Lung (tissue), 12 donors: ENCODE measurements around the gene ASZ1. TPM values are rescaled to one million over a fixed set of nuclear protein-coding genes. Genes with fewer than 3 reads are reported as not detected.

Source experiments
- ATAC-seq: fragments of 200-7000 bp; cut with Tn5 transposase; one replicate; pipeline ENCODE4 v1.9.1; 2020; ENCODE audit warnings: moderate number of reproducible peaks; ENCODE audit not compliant: insufficient read depth, low FRiP score
- DNase-seq, 3 donors: peaks; one replicate each; pipeline ENCODE4 v3.0.0-alpha.2; 2013 to 2017
- H3K27ac ChIP-seq, 2 donors: one replicate each; pipeline ENCODE4 v1.5.1; 2013; ENCODE audit warnings: mild to moderate bottlenecking in 2 of 2, moderate library complexity in 2 of 2, control low read depth in 1 of 2, inconsistent platforms in 1 of 2, low read depth in 1 of 2, low read length in 1 of 2
- H3K27me3 ChIP-seq, 3 donors: one replicate each; pipeline ENCODE4 v1.5.1; 2013; ENCODE audit warnings: low read length in 2 of 3; ENCODE audit not compliant: control insufficient read depth in 3 of 3, insufficient read depth in 3 of 3
- H3K36me3 ChIP-seq, 4 donors: one replicate each; pipeline ENCODE4 v1.5.1; 2013; ENCODE audit warnings: low read length in 4 of 4, mild to moderate bottlenecking in 1 of 4, moderate library complexity in 1 of 4; ENCODE audit not compliant: control insufficient read depth in 4 of 4, insufficient read depth in 4 of 4
- H3K4me1 ChIP-seq, 5 donors: one replicate each; pipeline ENCODE4 v1.5.1; 2013; ENCODE audit warnings: low read length in 5 of 5, mild to moderate bottlenecking in 2 of 5, moderate library complexity in 1 of 5; ENCODE audit not compliant: control insufficient read depth in 5 of 5, insufficient read depth in 5 of 5
- H3K4me3 ChIP-seq: one replicate; pipeline ENCODE4 v1.5.1; 2013; ENCODE audit warnings: mild to moderate bottlenecking, control low read depth, moderate library complexity
- H3K9ac ChIP-seq, 2 donors: one replicate each; pipeline ENCODE4 v1.5.1; 2013; ENCODE audit warnings: low read length in 2 of 2, control low read depth in 1 of 2; ENCODE audit not compliant: insufficient read depth in 1 of 2
- H3K9me3 ChIP-seq, 4 donors: one replicate each; pipeline ENCODE4 v1.5.1; 2013; ENCODE audit warnings: low read length in 3 of 4, mild to moderate bottlenecking in 1 of 4, moderate library complexity in 1 of 4; ENCODE audit not compliant: control insufficient read depth in 4 of 4, insufficient read depth in 3 of 4
- WGBS, 2 donors: extraction: QIAGEN DNeasy Blood & Tissue Kit; methylation state at CpG; one replicate each; pipeline ENCODE4 v1.1.7; 2013; 5-methylcytosine and 5-hydroxymethylcytosine counted together
- polyA plus RNA-seq, 2 donors: library from polyadenylated mRNA; stranded (reverse); fragments of 200-250 nt; gene quantifications; one replicate each; pipeline ENCODE4 v1.2.1, GENCODE V29; 2013
- total RNA-seq, 2 donors: library from RNA; depleted of rRNA in 1 of 2; stranded (reverse); fragments of >200 nt in 1 of 2; gene quantifications; one replicate each; pipeline ENCODE4 v1.2.1, GENCODE V29; 2014 to 2021
- TF ChIP-seq, protein P1 (sequence below): IDR thresholded peaks from 2 replicates; pipeline ENCODE4 v1.5.1; 2012; ENCODE audit warnings: mild to moderate bottlenecking; ENCODE audit errors: control extremely low read depth, extremely low read depth
- donor health status: control.
- donor health status: control.
- donor health status: Bipolar disorder and iron deficiency.
- donor health status: healthy.
- donor health status: DM: yes; HTN: yes; CAD: no.

Gene ASZ1
- total and polyA plus RNA-seq, 4 donors = 0.05 to 0.40 (median 0.11) TPM

DNA sequence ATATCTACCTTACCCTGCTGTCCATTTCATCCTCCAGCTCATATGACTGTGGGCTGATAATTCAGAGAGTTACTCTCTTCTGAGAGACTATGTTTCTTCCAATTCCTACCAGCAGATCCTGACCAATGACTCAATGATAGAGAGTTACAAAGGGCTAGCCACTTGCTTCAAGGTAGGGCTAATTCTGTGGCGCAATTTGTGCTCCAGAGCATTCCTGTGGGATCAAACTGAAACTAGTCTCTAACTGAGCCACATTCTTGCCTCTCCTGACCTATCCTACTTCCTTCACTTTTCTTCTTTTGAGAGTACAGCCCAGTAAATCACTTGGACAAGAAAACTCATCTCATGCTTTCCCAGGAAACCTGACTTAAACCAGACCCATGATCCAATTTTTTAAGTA is 17.9 kb upstream of the ASZ1 start:
- H3K27ac ChIP-seq = no peak overlapping the region
- no peaks in the 10 kb centered on the region for H3K36me3 ChIP-seq
- TF ChIP-seq, protein P1, sequence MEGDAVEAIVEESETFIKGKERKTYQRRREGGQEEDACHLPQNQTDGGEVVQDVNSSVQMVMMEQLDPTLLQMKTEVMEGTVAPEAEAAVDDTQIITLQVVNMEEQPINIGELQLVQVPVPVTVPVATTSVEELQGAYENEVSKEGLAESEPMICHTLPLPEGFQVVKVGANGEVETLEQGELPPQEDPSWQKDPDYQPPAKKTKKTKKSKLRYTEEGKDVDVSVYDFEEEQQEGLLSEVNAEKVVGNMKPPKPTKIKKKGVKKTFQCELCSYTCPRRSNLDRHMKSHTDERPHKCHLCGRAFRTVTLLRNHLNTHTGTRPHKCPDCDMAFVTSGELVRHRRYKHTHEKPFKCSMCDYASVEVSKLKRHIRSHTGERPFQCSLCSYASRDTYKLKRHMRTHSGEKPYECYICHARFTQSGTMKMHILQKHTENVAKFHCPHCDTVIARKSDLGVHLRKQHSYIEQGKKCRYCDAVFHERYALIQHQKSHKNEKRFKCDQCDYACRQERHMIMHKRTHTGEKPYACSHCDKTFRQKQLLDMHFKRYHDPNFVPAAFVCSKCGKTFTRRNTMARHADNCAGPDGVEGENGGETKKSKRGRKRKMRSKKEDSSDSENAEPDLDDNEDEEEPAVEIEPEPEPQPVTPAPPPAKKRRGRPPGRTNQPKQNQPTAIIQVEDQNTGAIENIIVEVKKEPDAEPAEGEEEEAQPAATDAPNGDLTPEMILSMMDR = no peak
- 80 to 88% methylated on average over 1 of the region's 1 CpG for WGBS, 2 donors
- DNase-seq (no peak), ATAC-seq (no peak)
- H3K9ac ChIP-seq = no peak overlapping the region
- H3K27me3 ChIP-seq = no peaks in the 10 kb centered on the region
- H3K4me3 ChIP-seq = no peak overlapping the region
- no peaks in the 10 kb centered on the region for H3K4me1 ChIP-seq
- H3K9me3 ChIP-seq = peaks cover 0 to 6% (median 0%) of the 10 kb centered on the region in 4 donors

DNA sequence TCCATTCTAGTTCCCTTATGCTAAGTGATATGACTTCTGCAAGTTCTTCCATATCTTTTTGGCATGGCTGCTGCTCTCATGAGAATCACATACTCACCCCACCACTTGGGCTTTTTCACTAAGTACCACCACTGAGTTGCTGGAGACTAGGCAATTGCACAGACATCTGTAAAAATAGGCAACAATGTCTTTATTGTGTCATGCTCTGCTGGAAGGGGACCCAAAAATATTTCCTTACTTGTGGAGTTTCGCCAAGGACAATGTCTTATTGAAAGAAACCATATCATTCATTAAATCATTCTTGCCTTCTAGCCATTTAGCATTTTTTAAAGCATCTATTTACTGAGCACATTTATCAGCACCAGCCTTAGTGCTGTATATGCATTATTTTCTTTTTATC is 17.4 kb upstream of the ASZ1 start:
- H3K36me3 ChIP-seq = no peaks in the 10 kb centered on the region
- no peak overlapping the region for H3K9ac ChIP-seq
- DNase-seq = no peak
- H3K27ac ChIP-seq = no peak overlapping the region
- no peak for ATAC-seq
- H3K9me3 ChIP-seq = peaks cover 0 to 4% (median 0%) of the 10 kb centered on the region in 4 donors
- no peak overlapping the region for H3K4me3 ChIP-seq
- no peaks in the 10 kb centered on the region for H3K4me1 ChIP-seq
- H3K27me3 ChIP-seq = no peaks in the 10 kb centered on the region
- WGBS, 2 donors = 86 to 97% methylated on average over 1 of the region's 1 CpG
- TF ChIP-seq, protein P1 = no peak

DNA sequence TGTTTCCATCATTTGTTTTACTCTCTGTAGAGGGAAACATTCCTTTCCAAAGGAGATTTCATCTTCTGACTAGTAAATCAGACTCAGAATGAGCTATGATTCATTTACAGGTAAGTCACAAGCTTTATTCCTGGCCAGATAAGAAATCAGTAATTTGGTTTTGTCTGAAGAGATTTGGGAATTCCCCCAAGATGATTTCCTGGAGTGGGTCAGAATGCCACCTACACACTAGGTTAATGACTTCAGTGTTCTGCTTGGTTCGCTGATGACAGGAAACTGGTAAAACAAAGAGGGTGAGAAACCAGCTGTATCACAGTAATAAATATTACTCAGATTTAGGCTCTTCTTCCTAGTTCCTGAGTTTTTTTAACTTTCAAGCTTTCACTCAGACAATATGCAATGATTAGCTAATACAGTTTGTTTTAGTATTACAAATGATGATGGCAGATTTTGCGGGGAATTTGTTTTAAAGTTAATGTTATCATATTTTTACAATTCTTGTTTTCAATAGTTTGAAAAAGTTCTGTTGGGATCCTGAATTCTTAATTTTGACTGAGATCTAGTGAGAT is 8.3 kb upstream of the ASZ1 start:
- DNase-seq (no peak), ATAC-seq (no peak)
- Histone ChIP-seq H3K4me1 (no peaks in the 10 kb centered on the region), H3K36me3 (no peaks in the 10 kb centered on the region), H3K27me3 (no peaks in the 10 kb centered on the region), H3K9ac (no peak overlapping the region), H3K27ac (no peak overlapping the region), H3K9me3 (no peaks in the 10 kb centered on the region), H3K4me3 (no peak overlapping the region)
- WGBS, 2 donors = 48 to 57% methylated on average over 2 of the region's 2 CpGs
- TF ChIP-seq, protein P1 = no peak
